Lower leg skin (tissue), 3 donors: ENCODE measurements around the gene SLC12A3.

ENCODE experiments used
- POLR2A ChIP-seq, 2 donors: fragments of 450-650 bp; IDR thresholded peaks; one replicate each; pipeline ENCODE4 v1.6.1; 2016 to 2017; ENCODE audit warnings: antibody characterized with exemption in 2 of 2, mild to moderate bottlenecking in 1 of 2, moderate library complexity in 1 of 2
- TF ChIP-seq, protein P1 (sequence below), 3 donors: fragments of 450-650 bp; IDR thresholded peaks; one replicate each; pipeline ENCODE4 v1.5.1; 2016; ENCODE audit warnings: antibody characterized with exemption in 3 of 3, mild to moderate bottlenecking in 3 of 3, moderate library complexity in 2 of 3

DNA sequence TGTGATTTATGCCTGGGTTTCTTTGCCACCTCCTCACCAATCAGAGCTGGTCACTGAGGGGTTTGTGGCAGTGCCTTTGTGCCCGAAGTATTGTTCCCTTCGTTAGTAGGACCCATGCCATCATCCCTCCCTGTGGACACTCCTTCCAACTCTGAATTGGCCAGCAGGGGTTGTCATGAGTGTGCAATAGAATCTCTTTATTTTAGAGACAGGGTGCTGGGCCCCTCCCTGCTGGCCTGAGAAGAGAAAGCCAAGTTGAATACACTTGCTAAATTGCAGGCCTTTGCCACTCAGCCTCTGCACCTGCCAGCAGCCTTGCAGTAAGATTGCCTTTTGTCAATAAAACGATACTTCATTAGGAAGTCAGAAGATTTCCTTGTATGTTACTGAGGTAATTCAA, 40.7 kb upstream of the SLC12A3 start:
- TF ChIP-seq, protein P1, sequence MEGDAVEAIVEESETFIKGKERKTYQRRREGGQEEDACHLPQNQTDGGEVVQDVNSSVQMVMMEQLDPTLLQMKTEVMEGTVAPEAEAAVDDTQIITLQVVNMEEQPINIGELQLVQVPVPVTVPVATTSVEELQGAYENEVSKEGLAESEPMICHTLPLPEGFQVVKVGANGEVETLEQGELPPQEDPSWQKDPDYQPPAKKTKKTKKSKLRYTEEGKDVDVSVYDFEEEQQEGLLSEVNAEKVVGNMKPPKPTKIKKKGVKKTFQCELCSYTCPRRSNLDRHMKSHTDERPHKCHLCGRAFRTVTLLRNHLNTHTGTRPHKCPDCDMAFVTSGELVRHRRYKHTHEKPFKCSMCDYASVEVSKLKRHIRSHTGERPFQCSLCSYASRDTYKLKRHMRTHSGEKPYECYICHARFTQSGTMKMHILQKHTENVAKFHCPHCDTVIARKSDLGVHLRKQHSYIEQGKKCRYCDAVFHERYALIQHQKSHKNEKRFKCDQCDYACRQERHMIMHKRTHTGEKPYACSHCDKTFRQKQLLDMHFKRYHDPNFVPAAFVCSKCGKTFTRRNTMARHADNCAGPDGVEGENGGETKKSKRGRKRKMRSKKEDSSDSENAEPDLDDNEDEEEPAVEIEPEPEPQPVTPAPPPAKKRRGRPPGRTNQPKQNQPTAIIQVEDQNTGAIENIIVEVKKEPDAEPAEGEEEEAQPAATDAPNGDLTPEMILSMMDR (IDR thresholded peaks at IDR 0.05) = no peak
- no peak for TF ChIP-seq POLR2A (IDR thresholded peaks at IDR 0.05)
